Lower leg skin (tissue), 4 donors: ENCODE measurements around the gene TSSC4. TPM values are rescaled to one million over a fixed set of nuclear protein-coding genes. Genes with fewer than 3 reads are reported as not detected.

Experiments used
- DNase-seq, 2 donors: peaks; one replicate each; pipeline ENCODE4 v3.0.0-alpha.2; 2019; ENCODE audit warnings: low spot score in 2 of 2
- H3K4me3 ChIP-seq: fragments of 200-600 bp; sonication (generic); 2 replicates; pipeline ENCODE4 v1.5.1; 2017; ENCODE audit warnings: mild to moderate bottlenecking, low read depth; ENCODE audit not compliant: poor library complexity, severe bottlenecking
- POLR2A ChIP-seq, 2 donors: fragments of 450-650 bp; IDR thresholded peaks; one replicate each; pipeline ENCODE4 v1.6.1; 2016 to 2017; ENCODE audit warnings: antibody characterized with exemption in 2 of 2, mild to moderate bottlenecking in 1 of 2, moderate library complexity in 1 of 2
- WGBS, 2 donors: methylation state at CpG; one replicate each; pipeline ENCODE4 v1.1.5; 2018; 5-methylcytosine and 5-hydroxymethylcytosine counted together
- intact Hi-C: fragments of 100-400 bp; cut with DNase I; formaldehyde crosslinking; loops from one replicate; pipeline ENCODE4 v1.15.0; 2023; ENCODE audit warnings: low total_unique reads
- total RNA-seq, 4 donors: library from RNA; depleted of rRNA; stranded (reverse); fragments of >200 nt; gene quantifications; one replicate each; pipeline ENCODE4 v1.1.0, GENCODE V29; 2016
- TF ChIP-seq, protein P1 (sequence below), 3 donors: fragments of 450-650 bp; IDR thresholded peaks; one replicate each; pipeline ENCODE4 v1.5.1; 2016; ENCODE audit warnings: antibody characterized with exemption in 3 of 3, mild to moderate bottlenecking in 3 of 3, moderate library complexity in 2 of 3

The TSSC4 gene
- total RNA-seq, 4 donors from 2014 or later = 45.6 to 58.7 (median 55.8) TPM

DNA sequence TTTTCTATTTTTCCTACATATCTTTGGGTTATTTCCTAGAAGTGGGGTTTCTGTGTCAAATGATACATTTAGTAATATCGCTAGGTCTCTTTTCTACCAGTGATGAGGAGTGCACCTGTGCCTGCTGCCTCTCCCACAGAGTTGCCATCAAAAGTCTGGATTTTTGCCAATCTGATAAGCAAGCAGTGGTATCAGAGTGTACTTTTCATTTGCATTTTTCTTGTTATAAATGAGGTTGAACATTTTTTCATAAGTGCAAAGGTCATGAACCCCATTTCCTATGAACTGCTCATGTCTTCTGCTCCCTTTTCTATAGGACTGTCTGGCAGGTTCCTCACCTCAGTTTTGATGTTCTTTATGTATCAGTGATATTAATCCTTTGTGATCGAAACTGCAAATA is 42.0 kb downstream of the TSSC4 start:
- intact Hi-C loops = no loop called here
- 67 to 74% methylated on average over 2 of the region's 2 CpGs for WGBS, 2 donors
- TF ChIP-seq, protein P1, sequence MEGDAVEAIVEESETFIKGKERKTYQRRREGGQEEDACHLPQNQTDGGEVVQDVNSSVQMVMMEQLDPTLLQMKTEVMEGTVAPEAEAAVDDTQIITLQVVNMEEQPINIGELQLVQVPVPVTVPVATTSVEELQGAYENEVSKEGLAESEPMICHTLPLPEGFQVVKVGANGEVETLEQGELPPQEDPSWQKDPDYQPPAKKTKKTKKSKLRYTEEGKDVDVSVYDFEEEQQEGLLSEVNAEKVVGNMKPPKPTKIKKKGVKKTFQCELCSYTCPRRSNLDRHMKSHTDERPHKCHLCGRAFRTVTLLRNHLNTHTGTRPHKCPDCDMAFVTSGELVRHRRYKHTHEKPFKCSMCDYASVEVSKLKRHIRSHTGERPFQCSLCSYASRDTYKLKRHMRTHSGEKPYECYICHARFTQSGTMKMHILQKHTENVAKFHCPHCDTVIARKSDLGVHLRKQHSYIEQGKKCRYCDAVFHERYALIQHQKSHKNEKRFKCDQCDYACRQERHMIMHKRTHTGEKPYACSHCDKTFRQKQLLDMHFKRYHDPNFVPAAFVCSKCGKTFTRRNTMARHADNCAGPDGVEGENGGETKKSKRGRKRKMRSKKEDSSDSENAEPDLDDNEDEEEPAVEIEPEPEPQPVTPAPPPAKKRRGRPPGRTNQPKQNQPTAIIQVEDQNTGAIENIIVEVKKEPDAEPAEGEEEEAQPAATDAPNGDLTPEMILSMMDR (IDR thresholded peaks at IDR 0.05) = no peak
- TF ChIP-seq POLR2A (IDR thresholded peaks at IDR 0.05) = no peak
- no peak overlapping the region for H3K4me3 ChIP-seq
- DNase-seq = no peak

DNA sequence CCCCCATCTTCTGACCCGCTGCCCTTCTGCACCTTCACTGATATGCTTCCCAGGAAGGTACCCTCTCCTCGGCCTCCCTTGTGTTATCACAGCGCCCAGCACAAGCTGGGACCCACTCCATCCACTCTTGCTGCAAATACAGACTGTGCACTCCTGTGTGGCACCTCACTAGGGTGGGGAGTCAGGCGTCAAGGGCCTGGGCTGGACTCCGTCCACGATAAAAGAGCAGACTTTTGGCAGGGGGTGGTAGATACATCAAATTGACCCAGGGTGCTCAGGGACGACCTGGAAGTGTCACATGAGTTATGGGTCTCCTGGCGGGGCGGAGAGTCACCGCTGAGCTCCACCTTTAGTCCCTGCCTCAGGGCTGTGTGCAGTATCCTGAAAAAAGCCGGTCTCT is 42.9 kb downstream of the TSSC4 start:
- intact Hi-C loops = no loop called here
- 54 to 58% methylated on average over 11 of the region's 11 CpGs for WGBS, 2 donors
- no peak overlapping the region for H3K4me3 ChIP-seq
- DNase-seq = no peak
- no peak for TF ChIP-seq POLR2A (IDR thresholded peaks at IDR 0.05)
- TF ChIP-seq, protein P1 (IDR thresholded peaks at IDR 0.05) = no peak

DNA sequence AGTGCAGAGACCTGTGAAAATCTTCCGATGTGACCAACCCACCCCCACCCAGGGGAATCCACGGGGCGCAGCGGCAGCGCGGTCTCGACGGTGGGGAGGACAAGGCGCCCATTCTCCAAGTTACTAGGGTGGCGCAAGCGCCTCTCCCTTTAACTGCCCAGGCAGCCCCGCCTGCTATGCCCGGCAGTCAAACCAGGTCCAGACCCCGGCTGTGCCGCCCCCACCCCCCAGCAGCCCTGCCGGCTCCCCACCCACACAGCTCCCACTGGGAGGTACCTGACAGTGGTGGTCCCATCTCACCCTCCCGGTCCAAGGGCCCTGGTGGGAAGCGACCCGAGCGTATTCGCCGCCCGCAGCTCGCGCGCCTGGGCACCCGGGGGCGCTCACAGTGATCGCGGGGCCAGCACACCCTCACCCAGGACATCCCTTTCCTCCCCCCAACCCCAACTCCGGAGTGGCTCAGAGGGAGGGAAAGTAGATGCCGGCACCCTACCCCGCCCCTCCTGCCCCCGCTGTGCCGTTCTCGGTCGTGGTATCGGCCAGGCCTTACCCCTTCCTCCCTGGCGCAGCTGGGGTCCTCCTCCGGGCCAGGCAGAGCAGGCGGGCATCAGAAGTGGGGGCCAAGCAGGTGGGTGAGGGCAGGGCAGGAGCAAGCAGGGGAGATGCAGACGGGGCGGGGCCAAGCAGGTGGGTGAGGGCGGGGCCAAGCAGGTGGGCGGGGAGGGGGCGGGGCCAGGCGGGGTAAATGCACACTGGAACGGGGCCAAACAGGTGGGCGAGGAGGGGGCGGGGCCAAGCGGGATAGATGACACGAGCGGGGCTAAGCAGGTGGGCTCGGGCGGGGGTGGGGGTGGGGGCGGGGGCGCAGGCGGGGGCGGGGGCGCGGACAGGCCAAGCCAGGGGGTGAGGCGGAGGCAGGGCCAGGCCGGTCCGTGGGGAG is 43.6 kb downstream of the TSSC4 start, which contains the start of gene TRPM5:
TSS of gene TRPM5 (minus strand) at position 634 of the 940 bp plus-strand sequence. CDS start 21,478 bp downstream, outside the sequence.
- intact Hi-C loops = no loop called here
- no peak for DNase-seq
- no peak within 1 kb of the TSS for H3K4me3 ChIP-seq
- TF ChIP-seq POLR2A (IDR thresholded peaks at IDR 0.05) = no peak
- TF ChIP-seq, protein P1 (IDR thresholded peaks at IDR 0.05) = no peak
- 8 to 21% methylated on average over 13 to 26 of the region's 64 CpGs for WGBS, 2 donors

GRCh38 chr11:2444821-2445745 is 44.5 kb downstream of the TSSC4 start, which contains the start of gene KCNQ1:
KCNQ1 (plus strand) TSS chr11:2445008; CDS start chr11:2445099, 91 bp downstream.
- WGBS, 2 donors = 4% methylated on average over 37 to 38 of the region's 116 CpGs
- H3K4me3 ChIP-seq = no peak within 1 kb of the TSS
- intact Hi-C loops = no loop called here
- DNase-seq = no peak
- TF ChIP-seq, protein P1 (IDR thresholded peaks at IDR 0.05) = no peak
- TF ChIP-seq POLR2A (IDR thresholded peaks at IDR 0.05) = no peak

- intact Hi-C loops = no loop called here
- TF ChIP-seq, protein P1 (IDR thresholded peaks at IDR 0.05) = no peak
- no peak for TF ChIP-seq POLR2A (IDR thresholded peaks at IDR 0.05)
- WGBS, 2 donors = 16 to 34% methylated on average over 12 to 13 of the region's 23 CpGs
- H3K4me3 ChIP-seq = no peak overlapping the region
- DNase-seq = no peak
Observed at GRCh38 chr11:2445746-2446551, 45.4 kb downstream of the TSSC4 start.
